ENCODE measurements around the gene ZNF836.

DNA sequence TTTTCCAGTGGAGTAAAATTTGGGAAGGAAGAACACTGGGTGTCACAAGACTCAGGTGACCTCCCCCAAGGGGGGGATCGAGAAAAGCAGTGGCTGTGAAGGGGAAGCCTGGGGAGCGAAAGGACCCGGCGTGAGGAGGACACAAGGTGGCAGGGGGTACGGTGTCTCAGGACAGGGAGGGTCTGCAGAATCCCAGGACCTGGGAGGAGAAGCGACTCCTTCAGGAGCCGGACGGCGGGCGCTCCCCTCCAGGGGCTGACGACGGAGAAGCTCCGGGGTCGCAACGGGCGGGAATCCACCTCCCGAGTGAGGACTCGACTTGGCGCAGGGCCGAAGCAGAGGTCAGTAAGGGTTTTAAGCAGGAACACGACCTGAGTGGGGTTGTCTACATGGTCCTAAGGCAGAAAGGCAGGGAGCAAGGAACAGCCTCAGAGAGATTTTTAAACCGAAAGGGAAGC is 529 bp downstream of the ZNF836 start:
- TF ChIP-seq, protein P1, sequence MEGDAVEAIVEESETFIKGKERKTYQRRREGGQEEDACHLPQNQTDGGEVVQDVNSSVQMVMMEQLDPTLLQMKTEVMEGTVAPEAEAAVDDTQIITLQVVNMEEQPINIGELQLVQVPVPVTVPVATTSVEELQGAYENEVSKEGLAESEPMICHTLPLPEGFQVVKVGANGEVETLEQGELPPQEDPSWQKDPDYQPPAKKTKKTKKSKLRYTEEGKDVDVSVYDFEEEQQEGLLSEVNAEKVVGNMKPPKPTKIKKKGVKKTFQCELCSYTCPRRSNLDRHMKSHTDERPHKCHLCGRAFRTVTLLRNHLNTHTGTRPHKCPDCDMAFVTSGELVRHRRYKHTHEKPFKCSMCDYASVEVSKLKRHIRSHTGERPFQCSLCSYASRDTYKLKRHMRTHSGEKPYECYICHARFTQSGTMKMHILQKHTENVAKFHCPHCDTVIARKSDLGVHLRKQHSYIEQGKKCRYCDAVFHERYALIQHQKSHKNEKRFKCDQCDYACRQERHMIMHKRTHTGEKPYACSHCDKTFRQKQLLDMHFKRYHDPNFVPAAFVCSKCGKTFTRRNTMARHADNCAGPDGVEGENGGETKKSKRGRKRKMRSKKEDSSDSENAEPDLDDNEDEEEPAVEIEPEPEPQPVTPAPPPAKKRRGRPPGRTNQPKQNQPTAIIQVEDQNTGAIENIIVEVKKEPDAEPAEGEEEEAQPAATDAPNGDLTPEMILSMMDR (IDR thresholded peaks at IDR 0.05), result no peak
- no peak for TF ChIP-seq POLR2A (IDR thresholded peaks at IDR 0.05)

Data from heart left ventricle (tissue), 13 donors.